Measurements from ENCODE around the gene HADH.
A peak's percentile ranks its signal among the peaks of the same experiment; 100 is the strongest.

Gene HADH

GRCh38 chr4:107978716-107979451 is 10.8 kb upstream of the HADH start:
- Mint-ChIP-seq H3K4me3 (no peak overlapping the region), H3K27ac (no peak overlapping the region), H3K36me3 (ENCODE audit: low read depth) (no peaks in the 10 kb centered on the region), H3K9me3 (peaks cover 4% of the 10 kb centered on the region), H3K27me3 (ENCODE audit: low read depth) (no peaks in the 10 kb centered on the region), H3K4me1 (ENCODE audit: low read depth) (peaks cover 1% of the 10 kb centered on the region)

- no peaks in the 10 kb centered on the region for H3K27me3 Mint-ChIP-seq (ENCODE audit: low read depth)
- no peak overlapping the region for H3K27ac Mint-ChIP-seq
- H3K36me3 Mint-ChIP-seq (ENCODE audit: low read depth), result no peaks in the 10 kb centered on the region
- peaks cover 21% of the 10 kb centered on the region for H3K4me1 Mint-ChIP-seq (ENCODE audit: low read depth)
- no peaks in the 10 kb centered on the region for H3K9me3 Mint-ChIP-seq
- H3K4me3 Mint-ChIP-seq, result no peak overlapping the region
Observed at GRCh38 chr4:107987916-107988762, 1.6 kb upstream of the HADH start.

- Mint-ChIP-seq H3K4me3 (no peak overlapping the region), H3K4me1 (ENCODE audit: low read depth) (peaks cover 23% of the 10 kb centered on the region), H3K36me3 (ENCODE audit: low read depth) (no peaks in the 10 kb centered on the region), H3K9me3 (no peaks in the 10 kb centered on the region), H3K27ac (no peak overlapping the region), H3K27me3 (ENCODE audit: low read depth) (no peaks in the 10 kb centered on the region)
Observed at GRCh38 chr4:107988763-107989035, 990 bp upstream of the HADH start.

GRCh38 chr4:107989162-107989536 is 540 bp upstream of the HADH start:
- H3K27ac Mint-ChIP-seq, result peak overlapping the region; percentile 84
- H3K9me3 Mint-ChIP-seq, result no peaks in the 10 kb centered on the region
- no peaks in the 10 kb centered on the region for H3K27me3 Mint-ChIP-seq (ENCODE audit: low read depth)
- peak overlapping the region; percentile 83 for H3K4me3 Mint-ChIP-seq
- H3K36me3 Mint-ChIP-seq (ENCODE audit: low read depth), result no peaks in the 10 kb centered on the region
- H3K4me1 Mint-ChIP-seq (ENCODE audit: low read depth), result peaks cover 23% of the 10 kb centered on the region

- no peaks in the 10 kb centered on the region for H3K27me3 Mint-ChIP-seq (ENCODE audit: low read depth)
- peaks cover 14% of the 10 kb centered on the region for H3K36me3 Mint-ChIP-seq (ENCODE audit: low read depth)
- peaks cover 35% of the 10 kb centered on the region for H3K4me1 Mint-ChIP-seq (ENCODE audit: low read depth)
- no peaks in the 10 kb centered on the region for H3K9me3 Mint-ChIP-seq
- H3K27ac Mint-ChIP-seq, result no peak overlapping the region
- no peak overlapping the region for H3K4me3 Mint-ChIP-seq
Observed at GRCh38 chr4:107991945-107992630, 2.4 kb downstream of the HADH start.

GRCh38 chr4:107993969-107994368 is 4.3 kb downstream of the HADH start:
- no peak overlapping the region for H3K27ac Mint-ChIP-seq
- no peak overlapping the region for H3K4me3 Mint-ChIP-seq
- H3K9me3 Mint-ChIP-seq, result no peaks in the 10 kb centered on the region
- H3K27me3 Mint-ChIP-seq (ENCODE audit: low read depth), result no peaks in the 10 kb centered on the region
- peaks cover 38% of the 10 kb centered on the region for H3K4me1 Mint-ChIP-seq (ENCODE audit: low read depth)
- H3K36me3 Mint-ChIP-seq (ENCODE audit: low read depth), result peaks cover 16% of the 10 kb centered on the region

GRCh38 chr4:107994894-107995293 is 5.2 kb downstream of the HADH start:
- Mint-ChIP-seq H3K4me3 (no peak overlapping the region), H3K9me3 (no peaks in the 10 kb centered on the region), H3K27me3 (ENCODE audit: low read depth) (no peaks in the 10 kb centered on the region), H3K27ac (no peak overlapping the region), H3K36me3 (ENCODE audit: low read depth) (peaks cover 19% of the 10 kb centered on the region), H3K4me1 (ENCODE audit: low read depth) (peaks cover 39% of the 10 kb centered on the region)

GRCh38 chr4:107996949-107997788 is 7.5 kb downstream of the HADH start:
- Mint-ChIP-seq H3K4me3 (no peak overlapping the region), H3K27me3 (ENCODE audit: low read depth) (no peaks in the 10 kb centered on the region), H3K4me1 (ENCODE audit: low read depth) (peaks cover 37% of the 10 kb centered on the region), H3K9me3 (no peaks in the 10 kb centered on the region), H3K27ac (no peak overlapping the region), H3K36me3 (ENCODE audit: low read depth) (peaks cover 29% of the 10 kb centered on the region)

- Mint-ChIP-seq H3K36me3 (ENCODE audit: low read depth) (peaks cover 31% of the 10 kb centered on the region), H3K9me3 (no peaks in the 10 kb centered on the region), H3K27ac (no peak overlapping the region)
Observed at GRCh38 chr4:107997794-107998193, 8.1 kb downstream of the HADH start.

GRCh38 chr4:107999932-108000539 is 10.3 kb downstream of the HADH start:
- Mint-ChIP-seq H3K4me1 (ENCODE audit: low read depth) (peaks cover 40% of the 10 kb centered on the region), H3K27ac (no peak overlapping the region), H3K9me3 (no peaks in the 10 kb centered on the region), H3K27me3 (ENCODE audit: low read depth) (no peaks in the 10 kb centered on the region), H3K36me3 (ENCODE audit: low read depth) (peaks cover 37% of the 10 kb centered on the region), H3K4me3 (no peak overlapping the region)

More at GRCh38 chr4:107997794-107998193, 8.1 kb downstream of the HADH start:
- Mint-ChIP-seq H3K27me3 (ENCODE audit: low read depth) (no peaks in the 10 kb centered on the region), H3K4me3 (no peak overlapping the region), H3K4me1 (ENCODE audit: low read depth) (peaks cover 34% of the 10 kb centered on the region)

- H3K4me1 Mint-ChIP-seq (ENCODE audit: low read depth), result peaks cover 39% of the 10 kb centered on the region
- H3K27ac Mint-ChIP-seq, result no peak overlapping the region
- no peaks in the 10 kb centered on the region for H3K9me3 Mint-ChIP-seq
- no peaks in the 10 kb centered on the region for H3K27me3 Mint-ChIP-seq (ENCODE audit: low read depth)
- H3K4me3 Mint-ChIP-seq, result no peak overlapping the region
- peaks cover 28% of the 10 kb centered on the region for H3K36me3 Mint-ChIP-seq (ENCODE audit: low read depth)
Observed at GRCh38 chr4:108001540-108002135, 11.9 kb downstream of the HADH start.

- H3K4me3 Mint-ChIP-seq, result no peak overlapping the region
- peaks cover 32% of the 10 kb centered on the region for H3K4me1 Mint-ChIP-seq (ENCODE audit: low read depth)
- no peaks in the 10 kb centered on the region for H3K27me3 Mint-ChIP-seq (ENCODE audit: low read depth)
- no peaks in the 10 kb centered on the region for H3K9me3 Mint-ChIP-seq
- peak overlapping the region; percentile 26 for H3K27ac Mint-ChIP-seq
- peaks cover 21% of the 10 kb centered on the region for H3K36me3 Mint-ChIP-seq (ENCODE audit: low read depth)
Observed at GRCh38 chr4:108003982-108004515, 14.4 kb downstream of the HADH start.

GRCh38 chr4:108004646-108005045 is 15.0 kb downstream of the HADH start:
- Mint-ChIP-seq H3K4me3 (no peak overlapping the region), H3K27me3 (ENCODE audit: low read depth) (no peaks in the 10 kb centered on the region), H3K36me3 (ENCODE audit: low read depth) (peaks cover 23% of the 10 kb centered on the region), H3K4me1 (ENCODE audit: low read depth) (peaks cover 31% of the 10 kb centered on the region), H3K27ac (no peak overlapping the region), H3K9me3 (no peaks in the 10 kb centered on the region)

Data from T-helper 1 cell treated with Interleukin-12 subunit alpha and Interleukin-12 subunit beta and Interleukin-4 antibody, amounts not matched to agents 30 μg/mL and 1 μg/mL, for 36 hours (primary cell).